AG09319 (cell line): ENCODE measurements around the gene COMP.

Experiments
- DNase-seq: peaks from one replicate; pipeline ENCODE4 v3.0.0-alpha.2; 2010; ENCODE audit warnings: low read depth; ENCODE audit errors: extremely low read depth
- CTCF ChIP-seq: IDR thresholded peaks from 2 replicates; pipeline ENCODE4 v1.5.1; 2011; ENCODE audit warnings: low read depth, mild to moderate bottlenecking, inconsistent platforms, low read length, moderate library complexity

COMP gene

GRCh38 chr19:18764591-18765051 is 26.5 kb downstream of the COMP start:
- no peak for DNase-seq
- no peak for TF ChIP-seq CTCF

GRCh38 chr19:18763674-18764590 is 27.2 kb downstream of the COMP start:
- TF ChIP-seq CTCF, result no peak
- no peak for DNase-seq

- DNase-seq, result no peak
These were observed 28.7 kb downstream of the COMP start for GRCh38 chr19:18762125-18763023.

GRCh38 chr19:18761531-18762110 is 29.5 kb downstream of the COMP start:
- no peak for DNase-seq
- TF ChIP-seq CTCF, result no peak

More at GRCh38 chr19:18762125-18763023, 28.7 kb downstream of the COMP start:
- no peak for TF ChIP-seq CTCF

GRCh38 chr19:18760440-18761383 is 30.4 kb downstream of the COMP start:
- no peak for TF ChIP-seq CTCF
- no peak for DNase-seq

- no peak for DNase-seq
- TF ChIP-seq CTCF, result no peak
These were observed 31.1 kb downstream of the COMP start for GRCh38 chr19:18759995-18760426.
